SU-DHL-6 (cell line): ENCODE measurements around the gene TRIM32.

Source experiments
- H2AFZ ChIP-seq: fragments of 200-600 bp; sonication (generic); 2 replicates; pipeline ENCODE4 v1.6.1; 2014; ENCODE audit warnings: low read depth, mild to moderate bottlenecking, moderate library complexity, mixed read lengths, antibody characterized with exemption, low read length; ENCODE audit not compliant: severe bottlenecking
- H3F3A ChIP-seq: fragments of 200-600 bp; shearing (Covaris generic); 2 replicates; pipeline ENCODE4 v1.6.0; 2016; ENCODE audit warnings: antibody characterized with exemption, mild to moderate bottlenecking; ENCODE audit not compliant: insufficient read depth
- H3K27ac ChIP-seq: fragments of 200-600 bp; sonication (generic); 2 replicates; pipeline ENCODE4 v1.5.1; 2016; ENCODE audit warnings: low read depth, mild to moderate bottlenecking, low read length, moderate library complexity, mixed read lengths
- H3K27me3 ChIP-seq: fragments of 200-600 bp; sonication (generic), shearing (Covaris generic); 2 replicates; pipeline ENCODE4 v1.6.0; 2014; ENCODE audit warnings: mild to moderate bottlenecking, low read length
- H3K36me3 ChIP-seq: fragments of 200-600 bp; sonication (generic); 2 replicates; pipeline ENCODE4 v1.6.1; 2014; ENCODE audit warnings: mild to moderate bottlenecking, low read length, mixed read lengths
- H3K4me2 ChIP-seq: fragments of 300-600, 200-600 bp; shearing (Covaris generic), sonication (generic); 2 replicates; pipeline ENCODE4 v1.6.0; 2014; ENCODE audit warnings: low read length, low read depth, mild to moderate bottlenecking; ENCODE audit not compliant: poor library complexity, severe bottlenecking
- H3K4me3 ChIP-seq: fragments of 200-600 bp; sonication (generic); 2 replicates; pipeline ENCODE4 v1.5.1; 2014; ENCODE audit warnings: antibody characterized with exemption, low read length, mild to moderate bottlenecking, mixed read lengths; ENCODE audit not compliant: insufficient read depth, poor library complexity, severe bottlenecking
- H3K79me2 ChIP-seq: fragments of 200-600 bp; sonication (generic); 2 replicates; pipeline ENCODE4 v1.6.1; 2014; ENCODE audit warnings: mild to moderate bottlenecking, low read length, moderate library complexity; ENCODE audit not compliant: insufficient read depth
- H3K9ac ChIP-seq: fragments of 200-600 bp; sonication (generic); 2 replicates; pipeline ENCODE4 v1.7.0; 2014; ENCODE audit warnings: mild to moderate bottlenecking, low read length
- H3K9me2 ChIP-seq: fragments of 200-600 bp; sonication (generic); replicated peaks from 2 replicates; pipeline ENCODE4 v1.6.1; 2014; ENCODE audit warnings: low read length; ENCODE audit not compliant: insufficient read depth
- H3K9me3 ChIP-seq: fragments of 200-600 bp; sonication (generic); 2 replicates; pipeline ENCODE4 v1.6.1; 2014; ENCODE audit warnings: low read length, mixed read lengths; ENCODE audit not compliant: insufficient read depth
- H4K20me1 ChIP-seq: fragments of 200-600 bp; sonication (generic); 2 replicates; pipeline ENCODE4 v1.6.1; 2014; ENCODE audit warnings: low read depth, mild to moderate bottlenecking, antibody characterized with exemption, low read length, moderate library complexity, mixed read lengths
- CTCF ChIP-seq: fragments of 200-600 bp; sonication (generic); IDR thresholded peaks from one replicate; pipeline ENCODE4 v1.5.1; 2017; ENCODE audit warnings: antibody characterized with exemption, mild to moderate bottlenecking, low read length, moderate library complexity; ENCODE audit not compliant: insufficient read depth, poor library complexity, severe bottlenecking
- EZH2phosphoT487 ChIP-seq: fragments of 200-600 bp; sonication (generic), shearing (Covaris generic); conservative IDR thresholded peaks from 2 replicates; pipeline ENCODE4 v1.6.1; 2018; ENCODE audit warnings: mild to moderate bottlenecking, antibody characterized with exemption, low read length, moderate library complexity, mixed read lengths

TRIM32 gene

GRCh38 chr9:116647515-116647809 lies 39.6 kb upstream of the TRIM32 start:
- Histone ChIP-seq H3K79me2 (no peaks in the 10 kb centered on the region), H4K20me1 (no peaks in the 10 kb centered on the region), H3K4me3 (no peak overlapping the region), H3K4me2 (no peak overlapping the region), H3K27me3 (no peaks in the 10 kb centered on the region), H2AFZ (no peak overlapping the region), H3K9me2 (no peaks in the 10 kb centered on the region), H3K27ac (no peak overlapping the region), H3K36me3 (no peaks in the 10 kb centered on the region), H3K9me3 (no peaks in the 10 kb centered on the region), H3F3A (no peaks in the 10 kb centered on the region), H3K9ac (no peak overlapping the region)
- TF ChIP-seq EZH2phosphoT487 (no peak), CTCF (no peak)

GRCh38 chr9:116653348-116654058 lies 33.6 kb upstream of the TRIM32 start:
- no peak overlapping the region for H3K27ac ChIP-seq
- no peak overlapping the region for H3K4me2 ChIP-seq
- no peak overlapping the region for H3K9ac ChIP-seq
- no peak overlapping the region for H3K4me3 ChIP-seq
- no peaks in the 10 kb centered on the region for H3K36me3 ChIP-seq
- H3K79me2 ChIP-seq = no peaks in the 10 kb centered on the region
- no peaks in the 10 kb centered on the region for H3K27me3 ChIP-seq
- no peak for TF ChIP-seq EZH2phosphoT487
- no peak for TF ChIP-seq CTCF
- H2AFZ ChIP-seq = no peak overlapping the region
- H3K9me2 ChIP-seq = no peaks in the 10 kb centered on the region
- H3F3A ChIP-seq = no peaks in the 10 kb centered on the region
- H4K20me1 ChIP-seq = no peaks in the 10 kb centered on the region
- H3K9me3 ChIP-seq = no peaks in the 10 kb centered on the region

GRCh38 chr9:116654059-116654355 lies 33.1 kb upstream of the TRIM32 start:
- no peaks in the 10 kb centered on the region for H3K79me2 ChIP-seq
- no peak overlapping the region for H3K4me3 ChIP-seq
- H3K27me3 ChIP-seq = no peaks in the 10 kb centered on the region
- no peak overlapping the region for H3K4me2 ChIP-seq
- no peaks in the 10 kb centered on the region for H3K9me3 ChIP-seq
- H3F3A ChIP-seq = no peaks in the 10 kb centered on the region
- H3K9ac ChIP-seq = no peak overlapping the region
- no peaks in the 10 kb centered on the region for H3K36me3 ChIP-seq
- H3K27ac ChIP-seq = no peak overlapping the region
- H3K9me2 ChIP-seq = no peaks in the 10 kb centered on the region
- no peaks in the 10 kb centered on the region for H4K20me1 ChIP-seq
- no peak for TF ChIP-seq EZH2phosphoT487
- TF ChIP-seq CTCF = no peak
- H2AFZ ChIP-seq = no peak overlapping the region
